MM.1S (cell line): ENCODE measurements around the gene PGRMC2.

Source experiments
- DNase-seq: peaks from one replicate; pipeline ENCODE4 v3.0.0-alpha.2; 2015
- H2AFZ ChIP-seq: fragments of 300-600 bp; sonication (generic); 2 replicates; pipeline ENCODE4 v1.6.0; 2016; ENCODE audit warnings: antibody characterized with exemption, low read length
- H3F3A ChIP-seq: fragments of 300-600 bp; sonication (generic); 2 replicates; pipeline ENCODE4 v1.6.1; 2016; ENCODE audit warnings: mild to moderate bottlenecking, antibody characterized with exemption, low read length, moderate library complexity, mixed read lengths; ENCODE audit not compliant: insufficient read depth
- H3K27ac ChIP-seq: fragments of 300-600 bp; sonication (generic); 2 replicates; pipeline ENCODE4 v1.5.1; 2016; ENCODE audit warnings: mild to moderate bottlenecking, low read length
- H3K27me3 ChIP-seq: fragments of 300-600 bp; sonication (generic); replicated peaks from 2 replicates; pipeline ENCODE4 v1.6.0; 2016; ENCODE audit warnings: low read length; ENCODE audit not compliant: insufficient read depth
- H3K36me3 ChIP-seq: fragments of 300-600 bp; sonication (generic); replicated peaks from 2 replicates; pipeline ENCODE4 v1.6.1; 2016; ENCODE audit warnings: mild to moderate bottlenecking, low read length, mixed read lengths; ENCODE audit not compliant: insufficient read depth
- H3K4me1 ChIP-seq: fragments of 300-600 bp; sonication (generic); 2 replicates; pipeline ENCODE4 v1.6.1; 2016; ENCODE audit warnings: low read length, mixed read lengths
- H3K4me2 ChIP-seq: fragments of 300-600 bp; sonication (generic); 2 replicates; pipeline ENCODE4 v1.6.0; 2016; ENCODE audit warnings: low read depth, low read length
- H3K4me3 ChIP-seq: fragments of 300-600 bp; sonication (generic); 2 replicates; pipeline ENCODE4 v1.5.1; 2016; ENCODE audit warnings: low read length, mixed read lengths
- H3K79me2 ChIP-seq: fragments of 300-600 bp; sonication (generic); 2 replicates; pipeline ENCODE4 v1.6.1; 2016; ENCODE audit warnings: mixed run types, low read length, mixed read lengths
- H3K9ac ChIP-seq: fragments of 300-600 bp; sonication (generic); 2 replicates; pipeline ENCODE4 v1.6.1; 2016; ENCODE audit warnings: low read length, mixed read lengths
- H3K9me2 ChIP-seq: fragments of 300-600 bp; sonication (generic); replicated peaks from 2 replicates; pipeline ENCODE4 v1.6.1; 2016; ENCODE audit warnings: mild to moderate bottlenecking, low read length, mixed read lengths; ENCODE audit not compliant: insufficient read depth
- H3K9me3 ChIP-seq: fragments of 300-600 bp; sonication (generic); replicated peaks from 2 replicates; pipeline ENCODE4 v1.6.1; 2016; ENCODE audit warnings: mild to moderate bottlenecking, low read length, mixed read lengths; ENCODE audit not compliant: insufficient read depth
- H4K20me1 ChIP-seq: fragments of 300-600 bp; sonication (generic); 2 replicates; pipeline ENCODE4 v1.6.1; 2016; ENCODE audit warnings: mild to moderate bottlenecking, low read length, moderate library complexity, mixed read lengths; ENCODE audit not compliant: insufficient read depth
- CTCF ChIP-seq: fragments of 300-600 bp; sonication (generic); IDR thresholded peaks from 2 replicates; pipeline ENCODE4 v1.5.1; 2016; ENCODE audit warnings: antibody characterized with exemption, low read length, mixed read lengths
- EZH2 ChIP-seq: fragments of 300-600 bp; sonication (generic); optimal IDR thresholded peaks from 2 replicates; pipeline ENCODE3; 2017; ENCODE audit warnings: low read depth, mild to moderate bottlenecking, antibody characterized with exemption, low read length, mixed read lengths
- EZH2phosphoT487 ChIP-seq: fragments of 300-600 bp; sonication (generic); IDR thresholded peaks from 2 replicates; pipeline ENCODE4 v1.6.1; 2018; ENCODE audit warnings: antibody characterized with exemption, low read length

Gene PGRMC2

GRCh38 chr4:128275346-128275745 lies 12.3 kb downstream of the PGRMC2 start:
- Histone ChIP-seq H3K9me2 (no peaks in the 10 kb centered on the region), H3K9me3 (no peaks in the 10 kb centered on the region), H3K36me3 (peaks cover 30% of the 10 kb centered on the region; the same call in 1 of the 2 replicates), H3K4me2 (no peak overlapping the region), H3K9ac (no peak overlapping the region), H3F3A (no peaks in the 10 kb centered on the region), H2AFZ (no peak overlapping the region), H4K20me1 (peaks cover 4% of the 10 kb centered on the region; the same call in 1 of the 2 replicates), H3K4me1 (no peaks in the 10 kb centered on the region), H3K27me3 (no peaks in the 10 kb centered on the region), H3K79me2 (peaks cover 79% of the 10 kb centered on the region), H3K27ac (no peak overlapping the region), H3K4me3 (no peak overlapping the region)
- TF ChIP-seq EZH2 (no peak), CTCF (no peak), EZH2phosphoT487 (no peak)
- no peak for DNase-seq

- H3K9me2 ChIP-seq, result no peaks in the 10 kb centered on the region
- no peaks in the 10 kb centered on the region for H3F3A ChIP-seq
- H3K9ac ChIP-seq, result no peak overlapping the region
- H3K9me3 ChIP-seq, result no peaks in the 10 kb centered on the region
- H3K27ac ChIP-seq, result no peak overlapping the region
- no peak overlapping the region for H2AFZ ChIP-seq
- no peak overlapping the region for H3K4me3 ChIP-seq
- peaks cover 26% of the 10 kb centered on the region; the same call in 1 of the 2 replicates for H3K36me3 ChIP-seq
- TF ChIP-seq EZH2 (no peak), CTCF (no peak), EZH2phosphoT487 (no peak)
- H4K20me1 ChIP-seq, result peaks cover 4% of the 10 kb centered on the region; the same call in 1 of the 2 replicates
- no peaks in the 10 kb centered on the region for H3K4me1 ChIP-seq
- H3K27me3 ChIP-seq, result no peaks in the 10 kb centered on the region
- no peak overlapping the region for H3K4me2 ChIP-seq
- H3K79me2 ChIP-seq, result peaks cover 41% of the 10 kb centered on the region
- DNase-seq, result no peak
These were observed 16.1 kb downstream of the PGRMC2 start for GRCh38 chr4:128271551-128271950.

- H3K9me2 ChIP-seq, result no peaks in the 10 kb centered on the region
- H3K27ac ChIP-seq, result no peak overlapping the region
- no peaks in the 10 kb centered on the region for H3K4me1 ChIP-seq
- H3K4me3 ChIP-seq, result no peak overlapping the region
- H4K20me1 ChIP-seq, result no peaks in the 10 kb centered on the region; the same call in 1 of the 2 replicates
- H3K27me3 ChIP-seq, result no peaks in the 10 kb centered on the region
- DNase-seq, result no peak
- H3K9me3 ChIP-seq, result no peaks in the 10 kb centered on the region
- H3F3A ChIP-seq, result no peaks in the 10 kb centered on the region
- no peak overlapping the region for H3K4me2 ChIP-seq
- H3K36me3 ChIP-seq, result peaks cover 20% of the 10 kb centered on the region; the same call in 1 of the 2 replicates
- H3K9ac ChIP-seq, result no peak overlapping the region
- H2AFZ ChIP-seq, result no peak overlapping the region
- TF ChIP-seq EZH2 (no peak), CTCF (no peak), EZH2phosphoT487 (no peak)
- peaks cover 15% of the 10 kb centered on the region for H3K79me2 ChIP-seq
These were observed 18.6 kb downstream of the PGRMC2 start for GRCh38 chr4:128268970-128269369.
